Measurements from ENCODE around the gene USP31. TPM values are rescaled to one million over a fixed set of nuclear protein-coding genes. Genes with fewer than 3 reads are reported as not detected.

The USP31 gene
- total RNA-seq, 6 experiments from 2014 or later: 5.0 to 6.2 (median 5.8) TPM

- H3K9me3 Mint-ChIP-seq: no peaks in the 10 kb centered on the region
- H3K27me3 Mint-ChIP-seq (ENCODE audit: insufficient read depth): peaks cover 21% of the 10 kb centered on the region
- no peaks in the 10 kb centered on the region for H3K4me1 Mint-ChIP-seq (ENCODE audit: low read depth)
- no peak for TF ChIP-seq CTCF (IDR thresholded peaks at IDR 0.05)
- no peak for DNase-seq
- no peak overlapping the region for H3K4me3 Mint-ChIP-seq
- H3K36me3 Mint-ChIP-seq (ENCODE audit: low read depth): no peaks in the 10 kb centered on the region
- H3K27ac Mint-ChIP-seq: no peak overlapping the region
Observed at GRCh38 chr16:23052908-23053580, 96.2 kb downstream of the USP31 start.

GRCh38 chr16:23052221-23052620 is 97.0 kb downstream of the USP31 start:
- Mint-ChIP-seq H3K27me3 (ENCODE audit: insufficient read depth) (peaks cover 21% of the 10 kb centered on the region), H3K36me3 (ENCODE audit: low read depth) (no peaks in the 10 kb centered on the region), H3K4me1 (ENCODE audit: low read depth) (no peaks in the 10 kb centered on the region), H3K9me3 (no peaks in the 10 kb centered on the region), H3K4me3 (no peak overlapping the region), H3K27ac (no peak overlapping the region)
- no peak for TF ChIP-seq CTCF (IDR thresholded peaks at IDR 0.05)
- no peak for DNase-seq

- no peaks in the 10 kb centered on the region for H3K9me3 Mint-ChIP-seq
- no peaks in the 10 kb centered on the region for H3K36me3 Mint-ChIP-seq (ENCODE audit: low read depth)
- no peak overlapping the region for H3K27ac Mint-ChIP-seq
- DNase-seq: no peak
- peaks cover 21% of the 10 kb centered on the region for H3K27me3 Mint-ChIP-seq (ENCODE audit: insufficient read depth)
- H3K4me1 Mint-ChIP-seq (ENCODE audit: low read depth): no peaks in the 10 kb centered on the region
- H3K4me3 Mint-ChIP-seq: no peak overlapping the region
- no peak for TF ChIP-seq CTCF (IDR thresholded peaks at IDR 0.05)
Observed at GRCh38 chr16:23051587-23051986, 97.7 kb downstream of the USP31 start.

- Mint-ChIP-seq H3K9me3 (no peaks in the 10 kb centered on the region), H3K27ac (no peak overlapping the region), H3K27me3 (ENCODE audit: insufficient read depth) (peaks cover 21% of the 10 kb centered on the region), H3K4me3 (no peak overlapping the region), H3K36me3 (ENCODE audit: low read depth) (no peaks in the 10 kb centered on the region), H3K4me1 (ENCODE audit: low read depth) (no peaks in the 10 kb centered on the region)
- no peak for DNase-seq
- TF ChIP-seq CTCF (IDR thresholded peaks at IDR 0.05): peak; percentile 32; the same call in 1 of the 2 replicates
Observed at GRCh38 chr16:23048164-23048563, 101.1 kb downstream of the USP31 start.

GRCh38 chr16:23045025-23045424 is 104.2 kb downstream of the USP31 start:
- no peak for TF ChIP-seq CTCF (IDR thresholded peaks at IDR 0.05)
- DNase-seq: no peak
- Mint-ChIP-seq H3K9me3 (no peaks in the 10 kb centered on the region), H3K27me3 (ENCODE audit: insufficient read depth) (peaks cover 11% of the 10 kb centered on the region), H3K4me1 (ENCODE audit: low read depth) (no peaks in the 10 kb centered on the region), H3K4me3 (no peak overlapping the region), H3K36me3 (ENCODE audit: low read depth) (no peaks in the 10 kb centered on the region), H3K27ac (no peak overlapping the region)

Measured in HFFc6 (cell line).